CD4-positive, alpha-beta memory T cell (primary cell): ENCODE results near the gene ADH7. TPM values are rescaled to one million over a fixed set of nuclear protein-coding genes. Genes with fewer than 3 reads are reported as not detected.

Experiments
- CTCF ChIA-PET: fragments of 350-600 bp; sonication (Branson Sonifier 250); formaldehyde crosslinking; loops from one replicate; lab custom pipeline; 2021; ENCODE audit warnings: inconsistent platforms; ENCODE audit not compliant: partially characterized antibody; lab: Charles Lee
- POLR2A ChIA-PET: fragments of 350-600 bp; sonication (Branson Sonifier 250); formaldehyde crosslinking; loops from one replicate; lab custom pipeline; 2021; ENCODE audit not compliant: partially characterized antibody; lab: Charles Lee
- DNase-seq, 5 donors: peaks; one replicate each; pipeline versions ENCODE4 v3.0.0 to v3.0.0-alpha.2; 2020 to 2022; ENCODE audit warnings: mixed read lengths in 1 of 5
- H3K27ac ChIP-seq: one replicate; pipeline ENCODE4 v1.7.0; 2013; ENCODE audit warnings: low read depth, low read length
- H3K27me3 ChIP-seq: 2 replicates; pipeline ENCODE4 v1.7.0; 2013; ENCODE audit warnings: mild to moderate bottlenecking, low read length, moderate library complexity; ENCODE audit not compliant: insufficient read depth
- H3K36me3 ChIP-seq: 2 replicates; pipeline ENCODE4 v1.7.0; 2013; ENCODE audit warnings: mild to moderate bottlenecking, low read length, moderate library complexity; ENCODE audit not compliant: insufficient read depth
- H3K4me1 ChIP-seq: 2 replicates; pipeline ENCODE4 v1.7.0; 2013; ENCODE audit warnings: mild to moderate bottlenecking, low read length, moderate library complexity; ENCODE audit not compliant: insufficient read depth
- H3K4me3 ChIP-seq, 2 donors: one replicate each; pipeline ENCODE4 v1.7.0; 2013; ENCODE audit warnings: low read length in 2 of 2, mild to moderate bottlenecking in 1 of 2
- H3K9me3 ChIP-seq, 2 donors: one replicate each; pipeline ENCODE4 v1.7.0; 2013; ENCODE audit warnings: low read length in 2 of 2, control low read depth in 1 of 2; ENCODE audit not compliant: control insufficient read depth in 1 of 2
- H3K27ac Mint-ChIP-seq, 7 donors: one replicate each; pipeline ENCODE4 v1.8.0; 2020 to 2021; ENCODE audit warnings: mixed read lengths in 7 of 7, mild to moderate bottlenecking in 6 of 7, inconsistent platforms in 3 of 7, moderate library complexity in 3 of 7
- H3K27me3 Mint-ChIP-seq, 2 donors: one replicate each; pipeline ENCODE4 v1.8.0; 2020 to 2021; ENCODE audit warnings: mixed read lengths in 2 of 2
- H3K36me3 Mint-ChIP-seq, 2 donors: one replicate each; pipeline ENCODE4 v1.8.0; 2020 to 2021; ENCODE audit warnings: mixed read lengths in 2 of 2, inconsistent platforms in 1 of 2, mild to moderate bottlenecking in 1 of 2
- H3K4me1 Mint-ChIP-seq, 4 donors: one replicate each; pipeline ENCODE4 v1.8.0; 2020 to 2021; ENCODE audit warnings: mixed read lengths in 4 of 4, mild to moderate bottlenecking in 1 of 4
- H3K4me3 Mint-ChIP-seq, 8 donors: one replicate each; pipeline ENCODE4 v1.8.0; 2020 to 2021; ENCODE audit warnings: mixed read lengths in 8 of 8, mild to moderate bottlenecking in 7 of 8, moderate library complexity in 6 of 8, inconsistent platforms in 3 of 8
- H3K9me3 Mint-ChIP-seq, 8 donors: one replicate each; pipeline ENCODE4 v1.8.0; 2020 to 2021; ENCODE audit warnings: mixed read lengths in 8 of 8, mild to moderate bottlenecking in 5 of 8, inconsistent platforms in 3 of 8, moderate library complexity in 1 of 8
- intact Hi-C: fragments of 100-400 bp; cut with micrococcal nuclease; formaldehyde crosslinking; loops from one replicate; pipeline ENCODE4 v1.15.1; 2023
- polyA plus RNA-seq, 2 donors: library from polyadenylated mRNA; unstranded; fragments of 300-500 nt; fragmentation: Illumina TruSeq; gene quantifications; one replicate each; pipeline ENCODE4 v1.2.3, GENCODE V29; 2021
- total RNA-seq, 2 experiments: library from RNA; stranded (reverse); gene quantifications; one replicate each; pipeline ENCODE4 v1.2.3, GENCODE V29; 2021

The ADH7 gene
- total RNA-seq (not detected), polyA plus RNA-seq (not detected)

GRCh38 chr4:99435154-99435553 is at the start of gene ADH7:
Gene ADH7 (minus strand): TSS chr4:99435342. CDS start chr4:99435233, 109 bp downstream.
- POLR2A ChIA-PET, result no interaction called here
- no peaks in the 10 kb centered on the region for H3K9me3 ChIP-seq

GRCh38 chr4:99483636-99484035 is 48.5 kb upstream of the ADH7 start:
- Histone ChIP-seq H3K4me3 (no peak overlapping the region), H3K27me3 (no peaks in the 10 kb centered on the region), H3K4me1 (no peaks in the 10 kb centered on the region), H3K9me3 (peaks cover 8 to 16% of the 10 kb centered on the region in 2 donors), H3K36me3 (no peaks in the 10 kb centered on the region), H3K27ac (no peak overlapping the region)
- no peak for DNase-seq
- ChIA-PET CTCF (no interaction called here), POLR2A (no interaction called here)
- Mint-ChIP-seq H3K27me3 (peaks cover 1% of the 10 kb centered on the region in 2 donors), H3K4me1 (no peaks in the 10 kb centered on the region), H3K36me3 (peaks cover 9 to 10% of the 10 kb centered on the region in 2 donors), H3K4me3 (no peak overlapping the region), H3K27ac (no peak overlapping the region), H3K9me3 (peaks cover 4 to 46% (median 38%) of the 10 kb centered on the region in 8 donors)
- intact Hi-C loops, result no loop called here

More at GRCh38 chr4:99435154-99435553, at the start of gene ADH7:
- no peak within 1 kb of the TSS for H3K27ac Mint-ChIP-seq
- no peak for DNase-seq
- H3K4me3 Mint-ChIP-seq, result no peak within 1 kb of the TSS
- intact Hi-C loops, result no loop called here
- H3K9me3 Mint-ChIP-seq, result no peaks in the 10 kb centered on the region
- H3K4me1 Mint-ChIP-seq, result no peaks in the 10 kb centered on the region
- CTCF ChIA-PET, result no interaction called here
- Histone ChIP-seq H3K36me3 (no peaks in the 10 kb centered on the region), H3K4me3 (no peak within 1 kb of the TSS), H3K4me1 (no peaks in the 10 kb centered on the region), H3K27me3 (no peaks in the 10 kb centered on the region), H3K27ac (no peak within 1 kb of the TSS)
- peaks cover 2 to 13% of the 10 kb centered on the region in 2 donors for H3K27me3 Mint-ChIP-seq
- no peaks in the 10 kb centered on the region for H3K36me3 Mint-ChIP-seq

GRCh38 chr4:99473131-99473530 is 38.0 kb upstream of the ADH7 start:
- DNase-seq, result no peak
- Mint-ChIP-seq H3K27ac (no peak overlapping the region), H3K27me3 (peaks cover 3 to 6% of the 10 kb centered on the region in 2 donors), H3K4me3 (no peak overlapping the region), H3K36me3 (no peaks in the 10 kb centered on the region), H3K4me1 (no peaks in the 10 kb centered on the region), H3K9me3 (no peaks in the 10 kb centered on the region)
- Histone ChIP-seq H3K27ac (no peak overlapping the region), H3K4me1 (no peaks in the 10 kb centered on the region), H3K9me3 (no peaks in the 10 kb centered on the region), H3K36me3 (no peaks in the 10 kb centered on the region), H3K4me3 (no peak overlapping the region), H3K27me3 (no peaks in the 10 kb centered on the region)
- CTCF ChIA-PET, result interaction anchor here (4.0 kb wide), 1 partner anchor 10 kb away, joined by 18 read pairs; no protein-coding TSS in a partner anchor
- intact Hi-C loops, result loop anchor here (10.0 kb wide), 1 partner anchor 332 kb away; no protein-coding TSS in a partner anchor
- POLR2A ChIA-PET, result interaction anchor here (0.6 kb wide), 1 partner anchor 544 kb away, joined by 3 read pairs; the partner anchor contains the start of gene EIF4E

GRCh38 chr4:99471896-99472295 is 36.8 kb upstream of the ADH7 start:
- Histone ChIP-seq H3K4me3 (no peak overlapping the region), H3K27ac (no peak overlapping the region), H3K4me1 (no peaks in the 10 kb centered on the region), H3K36me3 (no peaks in the 10 kb centered on the region), H3K9me3 (no peaks in the 10 kb centered on the region), H3K27me3 (no peaks in the 10 kb centered on the region)
- ChIA-PET POLR2A (no interaction called here), CTCF (interaction anchor here (1.5 to 4.0 kb wide), 2 partner anchors 9 to 336 kb away, joined by 4 to 18 read pairs; no protein-coding TSS in a partner anchor)
- no peak overlapping the region for H3K4me3 Mint-ChIP-seq
- no peak overlapping the region for H3K27ac Mint-ChIP-seq
- H3K9me3 Mint-ChIP-seq, result no peaks in the 10 kb centered on the region
- H3K36me3 Mint-ChIP-seq, result no peaks in the 10 kb centered on the region
- intact Hi-C loops, result loop anchor here (10.0 kb wide), 1 partner anchor 333 kb away; no protein-coding TSS in a partner anchor
- no peaks in the 10 kb centered on the region for H3K4me1 Mint-ChIP-seq
- peaks cover 4 to 8% of the 10 kb centered on the region in 2 donors for H3K27me3 Mint-ChIP-seq
- DNase-seq, result no peak

- Histone ChIP-seq H3K27me3 (no peaks in the 10 kb centered on the region), H3K36me3 (no peaks in the 10 kb centered on the region), H3K27ac (no peak overlapping the region), H3K4me1 (no peaks in the 10 kb centered on the region), H3K4me3 (no peak overlapping the region), H3K9me3 (no peaks in the 10 kb centered on the region)
- no peaks in the 10 kb centered on the region for H3K36me3 Mint-ChIP-seq
- H3K27me3 Mint-ChIP-seq, result peaks cover 4 to 8% of the 10 kb centered on the region in 2 donors
- no peak overlapping the region for H3K4me3 Mint-ChIP-seq
- ChIA-PET POLR2A (no interaction called here), CTCF (interaction anchor here (1.5 to 4.0 kb wide), 2 partner anchors 8 to 337 kb away, joined by 4 to 18 read pairs; no protein-coding TSS in a partner anchor)
- H3K9me3 Mint-ChIP-seq, result no peaks in the 10 kb centered on the region
- intact Hi-C loops, result loop anchor here (10.0 kb wide), 1 partner anchor 333 kb away; no protein-coding TSS in a partner anchor
- no peak overlapping the region for H3K27ac Mint-ChIP-seq
- no peak for DNase-seq
- H3K4me1 Mint-ChIP-seq, result no peaks in the 10 kb centered on the region
These were observed 36.2 kb upstream of the ADH7 start for GRCh38 chr4:99471349-99471748.

- no peaks in the 10 kb centered on the region for H3K4me1 ChIP-seq
- intact Hi-C loops, result loop anchor here (10.0 kb wide), 1 partner anchor 1324 kb away; the partner anchor contains the start of gene STPG2
- Mint-ChIP-seq H3K36me3 (no peaks in the 10 kb centered on the region), H3K27ac (no peak overlapping the region), H3K4me3 (no peak overlapping the region), H3K27me3 (peaks cover 8 to 11% of the 10 kb centered on the region in 2 donors), H3K4me1 (no peaks in the 10 kb centered on the region), H3K9me3 (no peaks in the 10 kb centered on the region)
- H3K36me3 ChIP-seq, result no peaks in the 10 kb centered on the region
- POLR2A ChIA-PET, result no interaction called here
- H3K27me3 ChIP-seq, result no peaks in the 10 kb centered on the region
- CTCF ChIA-PET, result interaction anchor here (0.7 kb wide), 1 partner anchor 9 kb away, joined by 3 read pairs; no protein-coding TSS in a partner anchor
- no peak overlapping the region for H3K27ac ChIP-seq
- no peak for DNase-seq
- no peak overlapping the region for H3K4me3 ChIP-seq
- no peaks in the 10 kb centered on the region for H3K9me3 ChIP-seq
These were observed 33.7 kb upstream of the ADH7 start for GRCh38 chr4:99468889-99469288.

GRCh38 chr4:99467887-99468286 is 32.7 kb upstream of the ADH7 start:
- ChIA-PET POLR2A (no interaction called here), CTCF (no interaction called here)
- Histone ChIP-seq H3K4me3 (no peak overlapping the region), H3K27me3 (no peaks in the 10 kb centered on the region), H3K27ac (no peak overlapping the region), H3K36me3 (no peaks in the 10 kb centered on the region), H3K4me1 (no peaks in the 10 kb centered on the region), H3K9me3 (no peaks in the 10 kb centered on the region)
- DNase-seq, result no peak
- Mint-ChIP-seq H3K27me3 (peaks cover 8 to 11% of the 10 kb centered on the region in 2 donors), H3K36me3 (no peaks in the 10 kb centered on the region), H3K27ac (no peak overlapping the region), H3K9me3 (no peaks in the 10 kb centered on the region), H3K4me3 (no peak overlapping the region), H3K4me1 (no peaks in the 10 kb centered on the region)
- intact Hi-C loops, result loop anchor here (10.0 kb wide), 1 partner anchor 1323 kb away; the partner anchor contains the start of gene STPG2
